ENCODE data around the gene GALNT7. TPM values are rescaled to one million over a fixed set of nuclear protein-coding genes. Genes with fewer than 3 reads are reported as not detected.

Gene GALNT7
- polyA plus RNA-seq, 1 donor from 2014 or later: 15.0 TPM

- H3K79me2 ChIP-seq (replicated peaks; ENCODE audit: insufficient read depth, low read length): peaks cover 7% of the 10 kb centered on the region
- TF ChIP-seq EP300 (conservative IDR thresholded peaks at IDR 0.05; ENCODE audit: poor library complexity, severe bottlenecking) (no peak), TAF1 (IDR thresholded peaks at IDR 0.05; ENCODE audit: low read depth) (no peak), REST (IDR thresholded peaks at IDR 0.05; ENCODE audit: borderline replicate concordance) (no peak), POLR2AphosphoS5 (IDR thresholded peaks at IDR 0.05) (no peak), EZH2 (IDR thresholded peaks at IDR 0.05; ENCODE audit: borderline replicate concordance, insufficient read depth, low read length, poor library complexity, severe bottlenecking) (no peak), MXI1 (conservative IDR thresholded peaks at IDR 0.05; ENCODE audit: poor library complexity, severe bottlenecking) (no peak), CTCF (IDR thresholded peaks at IDR 0.05; ENCODE audit: poor library complexity, severe bottlenecking) (no peak), RAD21 (conservative IDR thresholded peaks at IDR 0.05) (no peak), SMC3 (conservative IDR thresholded peaks at IDR 0.05; ENCODE audit: poor library complexity) (no peak)
- no peak overlapping the region for H2AFZ ChIP-seq (ENCODE audit: low read depth, low read length)
- H4K20me1 ChIP-seq (ENCODE audit: insufficient read depth): no peaks in the 10 kb centered on the region
- H3K27ac ChIP-seq (ENCODE audit: low read length): no peak overlapping the region
- no peaks in the 10 kb centered on the region for H3K27me3 ChIP-seq (ENCODE audit: insufficient read depth, low read depth, low read length)
- no peak overlapping the region for H3K4me2 ChIP-seq (ENCODE audit: low read length)
- no peaks in the 10 kb centered on the region for H3K36me3 ChIP-seq (ENCODE audit: insufficient read depth, low read length)
- H3K9me2 ChIP-seq (ENCODE audit: insufficient read depth, low read length): no peaks in the 10 kb centered on the region
- no peaks in the 10 kb centered on the region for H3K9me3 ChIP-seq (ENCODE audit: low read length)
- no peak overlapping the region for H3K9ac ChIP-seq (ENCODE audit: low read length)
- H3K4me3 ChIP-seq (ENCODE audit: low read length): no peak overlapping the region
- no peaks in the 10 kb centered on the region for H3F3A ChIP-seq (ENCODE audit: insufficient read depth, low read length, poor library complexity, severe bottlenecking)
Observed at GRCh38 chr4:173231916-173232315, 63.3 kb downstream of the GALNT7 start.

GRCh38 chr4:173233857-173234256, 65.2 kb downstream of the GALNT7 start:
- no peaks in the 10 kb centered on the region for H3K9me2 ChIP-seq (ENCODE audit: insufficient read depth, low read length)
- no peaks in the 10 kb centered on the region for H3K9me3 ChIP-seq (ENCODE audit: low read length)
- H4K20me1 ChIP-seq (ENCODE audit: insufficient read depth): no peaks in the 10 kb centered on the region
- H3K9ac ChIP-seq (ENCODE audit: low read length): no peak overlapping the region
- TF ChIP-seq RAD21 (conservative IDR thresholded peaks at IDR 0.05): no peak
- TF ChIP-seq TAF1 (IDR thresholded peaks at IDR 0.05; ENCODE audit: low read depth): no peak
- no peak for TF ChIP-seq EZH2 (IDR thresholded peaks at IDR 0.05; ENCODE audit: borderline replicate concordance, insufficient read depth, low read length, poor library complexity, severe bottlenecking)
- TF ChIP-seq EP300 (conservative IDR thresholded peaks at IDR 0.05; ENCODE audit: poor library complexity, severe bottlenecking): no peak
- no peak for TF ChIP-seq POLR2AphosphoS5 (IDR thresholded peaks at IDR 0.05)
- no peak for TF ChIP-seq MXI1 (conservative IDR thresholded peaks at IDR 0.05; ENCODE audit: poor library complexity, severe bottlenecking)
- no peak overlapping the region for H3K27ac ChIP-seq (ENCODE audit: low read length)
- no peak overlapping the region for H3K4me3 ChIP-seq (ENCODE audit: low read length)
- no peaks in the 10 kb centered on the region for H3F3A ChIP-seq (ENCODE audit: insufficient read depth, low read length, poor library complexity, severe bottlenecking)
- H3K27me3 ChIP-seq (ENCODE audit: insufficient read depth, low read depth, low read length): no peaks in the 10 kb centered on the region
- no peak overlapping the region for H2AFZ ChIP-seq (ENCODE audit: low read depth, low read length)
- peaks cover 7% of the 10 kb centered on the region for H3K79me2 ChIP-seq (replicated peaks; ENCODE audit: insufficient read depth, low read length)
- H3K4me2 ChIP-seq (ENCODE audit: low read length): no peak overlapping the region
- H3K36me3 ChIP-seq (ENCODE audit: insufficient read depth, low read length): no peaks in the 10 kb centered on the region

Measured in neural cell (in vitro differentiated cells).